ENCODE results near the gene RPGRIP1L. TPM values are rescaled to one million over a fixed set of nuclear protein-coding genes. Genes with fewer than 3 reads are reported as not detected.

The RPGRIP1L gene
- total RNA-seq, 1 donor: 22.0 TPM

- TF ChIP-seq CTCF (IDR thresholded peaks at IDR 0.05; ENCODE audit: insufficient read depth, low read depth, low read length): no peak
- no peak overlapping the region for H3K4me3 ChIP-seq (ENCODE audit: low read depth, low read length)
- DNase-seq (ENCODE audit: low read depth): peak; percentile 31
Observed at GRCh38 chr16:53714205-53715022, 10.8 kb upstream of the RPGRIP1L start.

- H3K4me3 ChIP-seq (ENCODE audit: low read depth, low read length): no peak overlapping the region
- DNase-seq (ENCODE audit: low read depth): no peak
- TF ChIP-seq CTCF (IDR thresholded peaks at IDR 0.05; ENCODE audit: insufficient read depth, low read depth, low read length): no peak
Observed at GRCh38 chr16:53713403-53714204, 9.9 kb upstream of the RPGRIP1L start.

GRCh38 chr16:53712065-53712464 is 8.4 kb upstream of the RPGRIP1L start:
- TF ChIP-seq CTCF (IDR thresholded peaks at IDR 0.05; ENCODE audit: insufficient read depth, low read depth, low read length): no peak
- H3K4me3 ChIP-seq (ENCODE audit: low read depth, low read length): no peak overlapping the region
- DNase-seq (ENCODE audit: low read depth): no peak

- no peak overlapping the region for H3K4me3 ChIP-seq (ENCODE audit: low read depth, low read length)
- DNase-seq (ENCODE audit: low read depth): no peak
- TF ChIP-seq CTCF (IDR thresholded peaks at IDR 0.05; ENCODE audit: insufficient read depth, low read depth, low read length): no peak
Observed at GRCh38 chr16:53711390-53711789, 7.7 kb upstream of the RPGRIP1L start.

- no peak for TF ChIP-seq CTCF (IDR thresholded peaks at IDR 0.05; ENCODE audit: insufficient read depth, low read depth, low read length)
- no peak overlapping the region for H3K4me3 ChIP-seq (ENCODE audit: low read depth, low read length)
- no peak for DNase-seq (ENCODE audit: low read depth)
Observed at GRCh38 chr16:53708490-53708889, 4.8 kb upstream of the RPGRIP1L start.

GRCh38 chr16:53707671-53708070 is 4.0 kb upstream of the RPGRIP1L start:
- no peak overlapping the region for H3K4me3 ChIP-seq (ENCODE audit: low read depth, low read length)
- no peak for DNase-seq (ENCODE audit: low read depth)
- no peak for TF ChIP-seq CTCF (IDR thresholded peaks at IDR 0.05; ENCODE audit: insufficient read depth, low read depth, low read length)

Measured in fibroblast of villous mesenchyme (primary cell).